ENCODE results near the gene FHOD3.
A peak's percentile ranks its signal among the peaks of the same experiment; 100 is the strongest.

The FHOD3 gene

GRCh38 chr18:36818652-36819051 lies 521.1 kb downstream of the FHOD3 start:
- DNase-seq = no peak

- no peak for DNase-seq
Observed at GRCh38 chr18:36819621-36820020, 522.1 kb downstream of the FHOD3 start.

DNA sequence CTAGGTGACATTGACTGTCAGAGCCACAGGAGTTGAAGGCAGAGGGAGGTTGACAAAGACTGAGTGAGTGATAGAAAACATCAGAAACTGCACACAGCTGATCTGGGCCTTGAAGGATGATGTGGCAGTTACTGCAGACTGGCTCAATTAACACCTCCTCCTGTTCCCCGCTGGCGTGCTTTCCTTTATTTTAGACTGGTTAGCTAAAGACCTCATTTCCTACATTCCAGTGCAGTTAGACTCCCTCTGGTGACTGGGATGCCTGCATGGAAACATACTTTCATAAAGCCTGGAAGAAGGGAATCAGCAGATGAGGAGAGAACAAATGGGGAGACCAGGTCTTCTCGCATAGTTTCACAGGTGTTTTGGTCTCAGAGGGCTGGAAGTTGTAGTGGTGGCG lies 524.2 kb downstream of the FHOD3 start:
- DNase-seq = no peak

DNA sequence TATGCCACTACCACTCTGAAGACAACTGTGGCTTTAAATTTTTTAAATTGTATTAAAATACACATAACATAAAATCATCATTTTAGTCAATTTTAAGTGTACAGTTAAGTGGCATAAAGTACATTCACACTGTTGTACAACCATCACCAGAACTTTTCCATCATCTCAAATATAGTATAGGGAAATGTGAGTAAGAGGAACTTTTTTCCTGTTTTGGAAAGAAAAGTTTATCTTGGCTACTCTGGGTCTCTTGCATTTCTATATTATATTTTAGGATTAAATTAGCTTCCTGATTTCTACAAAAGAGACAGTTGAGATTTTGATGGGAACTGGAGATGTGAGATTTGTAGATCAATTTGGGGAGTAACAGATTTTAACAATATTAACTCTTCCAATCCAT lies 528.0 kb downstream of the FHOD3 start:
- DNase-seq = no peak

- no peak for DNase-seq
Observed at GRCh38 chr18:36826556-36826955, 529.0 kb downstream of the FHOD3 start.

DNA sequence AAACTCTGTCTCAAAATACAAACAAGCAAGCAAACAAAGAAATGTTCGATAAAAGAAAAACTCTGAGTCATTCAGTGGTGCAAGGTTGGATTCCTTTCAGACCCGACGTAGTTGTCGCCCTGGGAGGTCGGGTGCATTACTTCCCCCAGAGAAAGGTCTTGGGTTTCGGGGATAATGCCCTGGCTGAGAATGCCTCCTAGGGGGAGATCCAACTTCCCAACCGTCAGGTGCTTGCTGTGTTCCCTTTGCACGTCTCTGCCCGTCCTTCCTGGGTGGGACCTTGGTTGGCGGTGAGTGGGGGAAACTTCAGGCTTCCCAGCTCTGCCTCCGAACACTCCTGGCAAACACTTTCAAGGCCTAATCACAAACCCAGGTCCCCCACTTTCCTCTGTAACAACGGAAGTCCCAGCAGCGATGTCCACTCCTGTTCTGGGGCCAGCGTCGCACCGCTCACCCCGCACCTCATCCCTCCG lies 530.7 kb downstream of the FHOD3 start:
- peak; percentile 77 for DNase-seq

- peak; percentile 88 for DNase-seq
Observed at GRCh38 chr18:36828630-36829361, 531.3 kb downstream of the FHOD3 start, which contains the start of the genes KIAA1328 and TPGS2. Gene KIAA1328, plus strand, starts transcription at chr18:36829127. Its CDS starts 12 bp downstream, at chr18:36829139. Gene TPGS2, minus strand, starts transcription at chr18:36829002. Its CDS starts 235 bp downstream, at chr18:36828767.

Measured in NCI-H1092 treated with DMSO at 0.1 percent for 48 hours (cell line).